Osteocyte (in vitro differentiated cells): ENCODE measurements around the gene LRCH1. TPM values are rescaled to one million over a fixed set of nuclear protein-coding genes. Genes with fewer than 3 reads are reported as not detected.

Experiments
- DNase-seq: peaks from one replicate; pipeline ENCODE4 v3.0.0; 2021; ENCODE audit warnings: mixed read lengths; ENCODE audit not compliant: unreplicated experiment; ENCODE audit errors: extremely low spot score
- H3K27ac Mint-ChIP-seq: one replicate; pipeline ENCODE4 v1.8.0; 2021; ENCODE audit warnings: mild to moderate bottlenecking, mixed read lengths; ENCODE audit not compliant: unreplicated experiment
- H3K27me3 Mint-ChIP-seq: one replicate; pipeline ENCODE4 v1.8.0; 2021; ENCODE audit warnings: mixed read lengths; ENCODE audit not compliant: unreplicated experiment
- H3K36me3 Mint-ChIP-seq: one replicate; pipeline ENCODE4 v1.8.0; 2021; ENCODE audit warnings: mixed read lengths; ENCODE audit not compliant: unreplicated experiment
- H3K4me1 Mint-ChIP-seq: one replicate; pipeline ENCODE4 v1.8.0; 2021; ENCODE audit warnings: mixed read lengths; ENCODE audit not compliant: unreplicated experiment
- H3K4me3 Mint-ChIP-seq: one replicate; pipeline ENCODE4 v1.8.0; 2021; ENCODE audit warnings: mild to moderate bottlenecking, moderate library complexity, mixed read lengths; ENCODE audit not compliant: unreplicated experiment
- H3K9me3 Mint-ChIP-seq: one replicate; pipeline ENCODE4 v1.8.0; 2021; ENCODE audit warnings: mixed read lengths; ENCODE audit not compliant: unreplicated experiment
- total RNA-seq: library from RNA; stranded (reverse); gene quantifications from 2 replicates; pipeline ENCODE4 v1.2.1, GENCODE V29; 2021
- TF ChIP-seq, protein P1 (sequence below): fragments of 200-600 bp; sonication (generic); IDR thresholded peaks from 2 replicates; pipeline ENCODE4 v1.5.0; 2021; ENCODE audit warnings: antibody characterized with exemption, mild to moderate bottlenecking, moderate library complexity

Gene LRCH1
- total RNA-seq, 1 donor from 2014 or later: 13.9 TPM

DNA sequence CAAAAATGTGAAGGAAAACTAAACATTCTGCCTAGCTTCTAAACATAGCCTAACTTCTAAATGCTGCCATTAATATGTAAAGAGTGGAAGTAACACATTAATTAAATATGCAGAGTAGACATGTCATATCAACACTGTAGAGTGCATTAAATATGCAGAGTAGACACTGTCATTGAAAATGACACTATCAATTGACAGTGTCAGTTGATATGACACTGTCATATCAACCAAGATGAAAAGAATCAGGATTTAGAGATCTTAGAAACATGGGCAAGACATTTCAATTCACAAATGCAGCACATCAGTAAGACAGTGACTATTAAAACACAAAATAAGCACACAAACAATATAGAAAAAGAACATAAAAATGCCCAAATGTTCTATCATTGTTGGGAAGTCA lies 218.7 kb downstream of the LRCH1 start:
- no peak overlapping the region for H3K27ac Mint-ChIP-seq
- no peak overlapping the region for H3K4me3 Mint-ChIP-seq
- peaks cover 8% of the 10 kb centered on the region for H3K4me1 Mint-ChIP-seq
- peaks cover 57% of the 10 kb centered on the region for H3K36me3 Mint-ChIP-seq
- no peaks in the 10 kb centered on the region for H3K27me3 Mint-ChIP-seq
- TF ChIP-seq, protein P1, sequence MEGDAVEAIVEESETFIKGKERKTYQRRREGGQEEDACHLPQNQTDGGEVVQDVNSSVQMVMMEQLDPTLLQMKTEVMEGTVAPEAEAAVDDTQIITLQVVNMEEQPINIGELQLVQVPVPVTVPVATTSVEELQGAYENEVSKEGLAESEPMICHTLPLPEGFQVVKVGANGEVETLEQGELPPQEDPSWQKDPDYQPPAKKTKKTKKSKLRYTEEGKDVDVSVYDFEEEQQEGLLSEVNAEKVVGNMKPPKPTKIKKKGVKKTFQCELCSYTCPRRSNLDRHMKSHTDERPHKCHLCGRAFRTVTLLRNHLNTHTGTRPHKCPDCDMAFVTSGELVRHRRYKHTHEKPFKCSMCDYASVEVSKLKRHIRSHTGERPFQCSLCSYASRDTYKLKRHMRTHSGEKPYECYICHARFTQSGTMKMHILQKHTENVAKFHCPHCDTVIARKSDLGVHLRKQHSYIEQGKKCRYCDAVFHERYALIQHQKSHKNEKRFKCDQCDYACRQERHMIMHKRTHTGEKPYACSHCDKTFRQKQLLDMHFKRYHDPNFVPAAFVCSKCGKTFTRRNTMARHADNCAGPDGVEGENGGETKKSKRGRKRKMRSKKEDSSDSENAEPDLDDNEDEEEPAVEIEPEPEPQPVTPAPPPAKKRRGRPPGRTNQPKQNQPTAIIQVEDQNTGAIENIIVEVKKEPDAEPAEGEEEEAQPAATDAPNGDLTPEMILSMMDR: no peak
- DNase-seq: no peak
- no peaks in the 10 kb centered on the region for H3K9me3 Mint-ChIP-seq

DNA sequence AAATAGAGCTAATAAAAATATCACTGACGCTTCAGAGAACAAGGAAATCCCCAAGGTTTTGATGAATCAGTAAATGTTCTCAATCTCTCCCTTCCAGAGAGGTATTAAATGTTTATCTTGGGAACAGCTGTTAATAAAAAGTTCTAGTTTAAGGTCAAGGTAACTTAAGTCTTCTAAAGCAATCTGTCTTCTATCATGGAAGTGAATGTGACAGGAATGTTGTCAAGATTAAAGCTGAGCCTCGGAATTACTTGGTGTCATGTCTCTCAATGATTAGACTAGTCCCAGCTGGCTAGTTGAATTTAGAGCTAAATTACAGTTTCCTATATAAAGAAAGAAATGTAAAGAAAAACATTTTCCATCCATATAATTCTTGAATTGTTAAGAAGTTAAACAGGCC lies 220.6 kb downstream of the LRCH1 start:
- H3K4me3 Mint-ChIP-seq: no peak overlapping the region
- H3K9me3 Mint-ChIP-seq: no peaks in the 10 kb centered on the region
- H3K27me3 Mint-ChIP-seq: no peaks in the 10 kb centered on the region
- DNase-seq: no peak
- TF ChIP-seq, protein P1: no peak
- H3K4me1 Mint-ChIP-seq: peaks cover 8% of the 10 kb centered on the region
- H3K36me3 Mint-ChIP-seq: peaks cover 73% of the 10 kb centered on the region
- no peak overlapping the region for H3K27ac Mint-ChIP-seq

DNA sequence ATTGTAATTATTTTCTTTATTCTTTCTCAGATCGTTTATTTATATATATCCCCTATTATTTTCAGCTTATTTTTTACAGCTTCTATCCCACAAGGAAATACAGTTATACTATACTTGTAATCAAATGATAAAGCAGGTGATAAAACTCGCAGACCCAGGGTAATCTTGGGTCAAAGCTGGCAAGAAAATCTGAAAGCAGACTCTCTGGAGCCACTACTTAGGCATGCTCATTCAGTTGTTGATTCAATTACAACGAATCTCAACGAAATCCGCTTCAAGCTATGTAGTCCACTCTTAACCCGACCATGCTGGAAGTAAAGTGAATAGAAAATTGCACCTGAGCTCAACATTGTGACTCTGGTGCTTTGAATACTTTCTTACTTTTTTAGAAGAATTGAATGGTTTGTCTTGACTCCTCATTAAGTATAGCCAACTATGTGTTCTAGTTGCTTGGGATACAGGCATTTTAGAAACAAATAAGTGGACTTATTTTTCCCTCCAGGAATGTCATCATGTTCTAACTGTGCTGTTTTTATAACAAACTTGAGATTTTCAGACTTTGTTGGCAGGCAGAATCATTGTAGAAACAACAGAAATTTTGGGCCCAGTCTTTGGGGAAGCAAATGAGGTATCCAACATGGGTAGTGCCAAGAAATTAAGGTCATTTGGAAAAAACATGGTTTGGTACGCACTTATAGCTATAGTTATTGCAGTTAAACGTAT lies 222.6 kb downstream of the LRCH1 start:
- Mint-ChIP-seq H3K9me3 (no peaks in the 10 kb centered on the region), H3K36me3 (peaks cover 73% of the 10 kb centered on the region), H3K4me1 (peaks cover 8% of the 10 kb centered on the region), H3K4me3 (no peak overlapping the region), H3K27ac (no peak overlapping the region), H3K27me3 (no peaks in the 10 kb centered on the region)
- DNase-seq: no peak
- TF ChIP-seq, protein P1: no peak

DNA sequence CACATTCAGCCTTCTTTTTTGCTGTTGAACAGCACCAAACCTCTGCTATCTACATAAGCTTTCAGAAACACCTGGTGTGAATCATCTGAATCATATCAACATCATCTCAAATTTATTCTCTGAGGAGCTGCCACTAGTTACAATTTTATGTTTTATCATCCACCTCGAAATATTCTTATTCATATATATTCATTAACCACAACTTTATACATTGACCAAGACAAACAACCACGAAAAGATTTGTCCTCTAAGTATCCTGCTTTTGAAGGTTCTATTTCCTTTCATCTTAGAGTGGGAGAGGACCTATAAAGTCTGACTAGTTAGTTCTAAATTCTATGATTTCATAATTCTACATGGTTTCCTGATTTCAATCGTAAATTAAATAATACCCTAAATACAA lies 225.1 kb downstream of the LRCH1 start:
- H3K27me3 Mint-ChIP-seq: no peaks in the 10 kb centered on the region
- peaks cover 76% of the 10 kb centered on the region for H3K36me3 Mint-ChIP-seq
- H3K4me3 Mint-ChIP-seq: no peak overlapping the region
- no peaks in the 10 kb centered on the region for H3K9me3 Mint-ChIP-seq
- no peak overlapping the region for H3K27ac Mint-ChIP-seq
- H3K4me1 Mint-ChIP-seq: peaks cover 11% of the 10 kb centered on the region
- TF ChIP-seq, protein P1: no peak
- DNase-seq: no peak

DNA sequence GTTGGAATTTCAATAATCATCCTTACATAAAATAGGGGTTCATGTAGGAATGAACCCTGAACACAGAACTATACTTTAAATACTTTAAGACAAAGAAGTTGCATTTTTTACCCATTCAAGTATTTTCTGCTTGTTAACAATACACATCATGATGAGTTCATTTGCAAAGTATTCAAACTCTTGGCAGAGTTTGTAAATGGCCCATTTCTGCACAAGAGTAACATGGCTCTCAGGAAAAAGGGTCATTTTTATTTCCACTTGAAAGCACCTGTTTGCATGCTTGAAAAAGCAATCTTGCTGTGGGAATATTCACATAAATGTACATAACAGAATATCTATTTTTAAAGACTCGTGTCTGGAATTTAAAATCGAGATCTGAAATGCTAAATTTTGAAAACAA lies 225.9 kb downstream of the LRCH1 start:
- H3K4me3 Mint-ChIP-seq: no peak overlapping the region
- H3K27me3 Mint-ChIP-seq: no peaks in the 10 kb centered on the region
- TF ChIP-seq, protein P1: no peak
- H3K4me1 Mint-ChIP-seq: peaks cover 6% of the 10 kb centered on the region
- H3K36me3 Mint-ChIP-seq: peaks cover 68% of the 10 kb centered on the region
- no peaks in the 10 kb centered on the region for H3K9me3 Mint-ChIP-seq
- DNase-seq: no peak
- no peak overlapping the region for H3K27ac Mint-ChIP-seq
